ENCODE results near the gene ASPSCR1. TPM values are rescaled to one million over a fixed set of nuclear protein-coding genes. Genes with fewer than 3 reads are reported as not detected.

The ASPSCR1 gene
- total RNA-seq, 1 donor from 2014 or later: 27.5 TPM

DNA sequence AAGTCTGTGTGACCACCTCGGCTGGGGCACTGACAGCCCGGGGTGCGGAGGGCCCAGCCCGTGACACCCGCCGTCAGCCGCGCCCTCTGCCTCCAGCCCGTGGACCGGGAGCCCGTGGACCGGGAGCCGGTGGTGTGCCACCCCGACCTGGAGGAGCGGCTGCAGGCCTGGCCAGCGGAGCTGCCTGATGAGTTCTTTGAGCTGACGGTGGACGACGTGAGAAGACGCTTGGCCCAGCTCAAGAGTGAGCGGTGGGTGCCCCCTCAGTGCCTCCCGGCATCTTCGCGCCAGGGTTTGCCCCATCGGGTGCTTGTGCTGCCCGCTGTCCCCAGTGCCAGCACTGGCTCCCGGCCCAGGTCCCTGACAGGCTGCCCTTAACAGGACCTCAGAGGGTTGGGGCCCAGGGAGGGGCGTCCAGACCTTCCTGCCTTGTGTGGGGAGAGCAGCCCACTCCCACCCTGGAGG lies 31.5 kb downstream of the ASPSCR1 start:
- Histone ChIP-seq H3K4me3 (no peak overlapping the region), H3K9me3 (replicated peaks) (no peaks in the 10 kb centered on the region), H3K27me3 (ENCODE audit: low read depth) (no peaks in the 10 kb centered on the region), H3K36me3 (no peaks in the 10 kb centered on the region), H3K27ac (replicated peaks) (no peak overlapping the region), H3K4me1 (peaks cover 62% of the 10 kb centered on the region)
- peak; percentile 51 for DNase-seq
- intact Hi-C loops (cut with micrococcal nuclease): no loop called here
- TF ChIP-seq, protein P1, sequence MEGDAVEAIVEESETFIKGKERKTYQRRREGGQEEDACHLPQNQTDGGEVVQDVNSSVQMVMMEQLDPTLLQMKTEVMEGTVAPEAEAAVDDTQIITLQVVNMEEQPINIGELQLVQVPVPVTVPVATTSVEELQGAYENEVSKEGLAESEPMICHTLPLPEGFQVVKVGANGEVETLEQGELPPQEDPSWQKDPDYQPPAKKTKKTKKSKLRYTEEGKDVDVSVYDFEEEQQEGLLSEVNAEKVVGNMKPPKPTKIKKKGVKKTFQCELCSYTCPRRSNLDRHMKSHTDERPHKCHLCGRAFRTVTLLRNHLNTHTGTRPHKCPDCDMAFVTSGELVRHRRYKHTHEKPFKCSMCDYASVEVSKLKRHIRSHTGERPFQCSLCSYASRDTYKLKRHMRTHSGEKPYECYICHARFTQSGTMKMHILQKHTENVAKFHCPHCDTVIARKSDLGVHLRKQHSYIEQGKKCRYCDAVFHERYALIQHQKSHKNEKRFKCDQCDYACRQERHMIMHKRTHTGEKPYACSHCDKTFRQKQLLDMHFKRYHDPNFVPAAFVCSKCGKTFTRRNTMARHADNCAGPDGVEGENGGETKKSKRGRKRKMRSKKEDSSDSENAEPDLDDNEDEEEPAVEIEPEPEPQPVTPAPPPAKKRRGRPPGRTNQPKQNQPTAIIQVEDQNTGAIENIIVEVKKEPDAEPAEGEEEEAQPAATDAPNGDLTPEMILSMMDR (IDR thresholded peaks at IDR 0.05; ENCODE audit: borderline replicate concordance): no peak

DNA sequence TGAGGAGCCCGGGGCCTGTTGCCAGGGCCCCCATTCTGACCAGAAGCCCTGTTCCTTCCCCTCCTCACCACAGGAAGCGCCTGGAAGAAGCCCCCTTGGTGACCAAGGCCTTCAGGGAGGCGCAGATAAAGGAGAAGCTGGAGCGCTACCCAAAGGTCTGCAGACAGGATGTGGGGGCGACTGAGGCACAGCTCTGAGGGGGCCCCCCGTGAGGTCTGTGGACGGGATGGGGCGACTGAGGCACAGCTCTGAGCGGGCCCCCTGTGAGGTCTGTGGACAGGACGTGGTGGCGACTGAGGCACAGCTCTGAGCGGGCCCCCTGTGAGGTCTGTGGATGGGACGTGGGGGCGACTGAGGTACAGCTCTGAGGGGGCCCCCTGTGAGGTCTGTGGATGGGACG lies 32.0 kb downstream of the ASPSCR1 start:
- no peak for DNase-seq
- H3K4me1 ChIP-seq: peaks cover 64% of the 10 kb centered on the region
- TF ChIP-seq, protein P1 (IDR thresholded peaks at IDR 0.05; ENCODE audit: borderline replicate concordance): no peak
- H3K27me3 ChIP-seq (ENCODE audit: low read depth): no peaks in the 10 kb centered on the region
- H3K36me3 ChIP-seq: no peaks in the 10 kb centered on the region
- intact Hi-C loops (cut with micrococcal nuclease): no loop called here
- no peak overlapping the region for H3K27ac ChIP-seq (replicated peaks)
- no peaks in the 10 kb centered on the region for H3K9me3 ChIP-seq (replicated peaks)
- no peak overlapping the region for H3K4me3 ChIP-seq

DNA sequence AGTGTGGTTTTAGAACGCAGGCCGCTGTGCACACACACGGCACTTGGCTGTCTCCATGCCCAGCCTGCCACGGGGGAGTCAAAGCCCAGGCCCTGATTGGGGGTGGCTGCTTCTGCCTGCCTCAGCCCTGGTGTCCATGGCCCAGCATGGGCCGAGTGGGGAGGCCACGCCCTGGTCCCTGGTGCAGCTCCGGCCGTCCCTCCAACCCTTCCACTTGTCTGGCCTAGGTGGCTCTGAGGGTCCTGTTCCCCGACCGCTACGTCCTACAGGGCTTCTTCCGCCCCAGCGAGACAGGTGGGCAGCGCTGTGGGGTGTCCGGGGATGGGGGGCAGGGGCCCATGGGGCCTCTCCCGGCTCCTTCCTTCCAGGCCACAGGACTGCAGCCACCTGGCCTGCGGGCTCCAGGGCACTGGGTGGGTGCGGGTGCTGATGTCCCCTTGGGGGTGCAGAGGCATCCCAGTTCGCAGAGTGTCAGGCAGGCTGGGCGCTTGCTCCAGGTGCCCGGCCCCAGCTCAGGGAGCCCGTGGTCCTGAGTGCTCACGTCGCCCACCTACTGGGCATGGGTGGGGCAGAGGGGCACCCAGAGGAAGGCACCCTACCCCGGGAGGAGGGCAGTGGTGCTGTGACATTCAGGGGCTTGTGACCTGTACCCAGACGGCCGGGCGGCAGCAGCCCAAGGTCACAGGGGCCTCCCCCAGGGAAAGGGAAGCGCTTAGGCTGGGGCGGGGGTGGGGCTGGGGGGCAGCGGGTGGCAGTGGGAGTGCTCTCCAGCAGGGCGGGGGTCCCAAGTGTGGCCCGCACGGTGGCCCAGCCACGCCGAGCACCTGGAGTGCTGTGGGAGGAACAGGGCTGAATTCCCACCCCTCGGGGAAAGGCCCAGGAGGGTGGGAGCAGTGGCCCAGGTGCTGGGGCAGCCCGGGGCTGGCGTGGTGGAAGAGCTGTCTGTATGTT lies 33.4 kb downstream of the ASPSCR1 start:
- DNase-seq: no peak
- H3K9me3 ChIP-seq (replicated peaks): no peaks in the 10 kb centered on the region
- intact Hi-C loops (cut with micrococcal nuclease): no loop called here
- no peak overlapping the region for H3K27ac ChIP-seq (replicated peaks)
- no peak overlapping the region for H3K4me3 ChIP-seq
- H3K27me3 ChIP-seq (ENCODE audit: low read depth): no peaks in the 10 kb centered on the region
- TF ChIP-seq, protein P1 (IDR thresholded peaks at IDR 0.05; ENCODE audit: borderline replicate concordance): no peak
- peaks cover 67% of the 10 kb centered on the region for H3K4me1 ChIP-seq
- no peaks in the 10 kb centered on the region for H3K36me3 ChIP-seq

DNA sequence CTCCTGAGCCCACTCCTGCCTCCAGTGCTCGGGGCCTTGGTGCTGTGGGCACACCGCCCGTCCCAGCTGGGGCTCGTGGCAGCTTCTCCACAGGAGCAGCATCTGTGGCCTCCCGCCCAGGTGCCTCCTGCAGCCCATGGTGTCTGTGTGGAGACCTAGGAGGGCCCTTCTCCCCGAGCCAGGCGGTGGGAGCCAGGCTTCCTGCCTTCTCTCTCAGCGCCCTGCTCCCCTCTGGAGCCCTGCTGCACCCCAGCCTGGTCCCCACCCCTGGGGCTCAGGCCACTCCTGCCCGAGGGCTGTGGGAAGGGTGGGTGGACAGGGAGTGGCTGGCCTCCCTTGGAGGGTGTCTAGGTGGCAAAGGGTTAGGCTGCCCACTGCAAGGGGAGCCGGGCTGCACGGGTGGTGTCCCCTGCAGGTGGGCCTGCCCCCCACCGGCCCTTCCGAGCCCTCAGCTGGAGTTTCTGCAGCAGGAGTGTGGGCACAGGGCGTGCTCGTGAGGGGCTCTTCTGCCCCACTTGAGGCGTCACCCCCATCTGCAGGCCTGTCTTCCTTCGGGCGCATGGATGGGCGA lies 34.3 kb downstream of the ASPSCR1 start:
- H3K4me1 ChIP-seq: peaks cover 58% of the 10 kb centered on the region
- H3K27ac ChIP-seq (replicated peaks): peak overlapping the region; percentile 96

DNA sequence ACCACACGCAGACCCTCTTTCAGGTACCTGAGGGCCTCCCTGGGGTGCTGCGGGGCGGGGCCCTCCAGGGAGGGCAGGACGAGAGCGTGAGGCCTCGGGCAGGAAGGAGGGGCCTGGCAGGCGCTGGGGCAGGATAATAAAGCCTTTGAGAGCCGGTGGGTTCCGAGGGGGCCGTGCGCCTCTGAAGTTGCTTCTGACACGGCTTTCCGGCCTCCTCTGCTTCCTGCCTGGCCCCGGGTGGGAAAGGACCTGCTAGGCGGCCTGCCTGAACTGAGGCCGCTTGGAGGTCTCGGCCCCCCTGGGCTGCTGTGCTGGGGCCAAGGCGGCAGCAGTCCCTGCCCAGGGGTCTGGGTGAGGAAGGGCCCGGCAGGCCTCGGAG lies 34.8 kb downstream of the ASPSCR1 start:
- Histone ChIP-seq H3K4me1 (peaks cover 53% of the 10 kb centered on the region), H3K36me3 (no peaks in the 10 kb centered on the region), H3K9me3 (replicated peaks) (no peaks in the 10 kb centered on the region), H3K27ac (replicated peaks) (peak overlapping the region; percentile 96), H3K4me3 (no peak overlapping the region), H3K27me3 (ENCODE audit: low read depth) (no peaks in the 10 kb centered on the region)
- no peak for DNase-seq
- intact Hi-C loops (cut with micrococcal nuclease): no loop called here
- TF ChIP-seq, protein P1 (IDR thresholded peaks at IDR 0.05; ENCODE audit: borderline replicate concordance): no peak

More for the DNA sequence above, 34.3 kb downstream of the ASPSCR1 start:
- DNase-seq: no peak
- no peaks in the 10 kb centered on the region for H3K9me3 ChIP-seq (replicated peaks)
- H3K36me3 ChIP-seq: no peaks in the 10 kb centered on the region
- no peaks in the 10 kb centered on the region for H3K27me3 ChIP-seq (ENCODE audit: low read depth)
- no peak overlapping the region for H3K4me3 ChIP-seq
- TF ChIP-seq, protein P1 (IDR thresholded peaks at IDR 0.05; ENCODE audit: borderline replicate concordance): no peak
- intact Hi-C loops (cut with micrococcal nuclease): no loop called here

Data from left ventricle myocardium inferior (tissue), 1 donor.